Spleen (tissue), 7 donors: ENCODE results near the gene SLC2A4.

ENCODE experiments used
- POLR2A ChIP-seq, 3 donors: fragments of 450-650 bp; IDR thresholded peaks; one replicate each; pipeline ENCODE4 v1.5.1; 2017; ENCODE audit warnings: antibody characterized with exemption in 3 of 3, mild to moderate bottlenecking in 1 of 3
- TF ChIP-seq, protein P1 (sequence below), 11 experiments: fragments of 200-600 bp in 7 of 11; fragments of 450-650 bp in 4 of 11; sonication (generic) in 4 of 11; IDR thresholded peaks in 8 of 11; conservative IDR thresholded peaks in 3 of 11; 1 replicate in 7 of 11; 2 replicates in 4 of 11; pipeline versions ENCODE4 v1.4.0 to v1.8.0; 2016 to 2021; ENCODE audit warnings: antibody characterized with exemption in 11 of 11, inconsistent platforms in 4 of 11, mild to moderate bottlenecking in 1 of 11
- donor health status: DM: no; HTN: no; CAD: no; lungs with moderate emphysema.
- donor health status: DM: no; HTN: no; CAD: no.
- donor health status: DM: no; HTN: no; CAD: no.

DNA sequence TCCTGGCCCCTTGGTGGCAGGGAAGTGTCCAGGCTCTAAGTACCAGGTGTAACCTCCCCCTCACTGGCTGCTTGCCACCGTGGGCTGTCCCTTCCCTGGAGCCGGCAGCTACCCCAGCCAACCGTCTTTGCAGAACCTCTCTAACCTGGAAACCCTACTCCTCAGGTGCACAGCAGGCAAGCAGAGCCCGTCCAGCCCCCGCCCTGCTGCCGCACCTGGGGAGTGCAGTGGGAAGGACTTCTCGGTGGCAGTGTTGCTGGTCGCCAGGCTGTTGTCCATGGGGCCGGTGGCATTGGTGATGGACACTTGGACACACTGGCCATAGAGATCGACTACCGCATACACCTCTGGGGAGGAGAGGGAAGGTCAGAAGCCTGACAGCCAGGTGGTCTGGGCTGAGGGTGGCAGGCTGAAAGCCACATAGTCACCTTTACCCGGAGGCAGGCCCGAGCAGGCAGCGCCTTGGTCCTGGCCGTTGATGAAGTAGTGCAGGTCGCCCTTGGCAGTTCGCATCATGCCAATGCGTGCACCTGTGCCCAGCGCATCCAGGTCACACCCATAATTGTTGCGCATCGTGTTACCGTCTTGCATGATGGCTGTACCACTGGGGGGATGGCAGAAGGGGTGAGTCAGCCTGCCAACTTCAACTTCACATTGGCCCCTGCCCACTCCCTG lies 41.1 kb downstream of the SLC2A4 start:
- TF ChIP-seq POLR2A (IDR thresholded peaks at IDR 0.05), result no peak
- TF ChIP-seq, protein P1, sequence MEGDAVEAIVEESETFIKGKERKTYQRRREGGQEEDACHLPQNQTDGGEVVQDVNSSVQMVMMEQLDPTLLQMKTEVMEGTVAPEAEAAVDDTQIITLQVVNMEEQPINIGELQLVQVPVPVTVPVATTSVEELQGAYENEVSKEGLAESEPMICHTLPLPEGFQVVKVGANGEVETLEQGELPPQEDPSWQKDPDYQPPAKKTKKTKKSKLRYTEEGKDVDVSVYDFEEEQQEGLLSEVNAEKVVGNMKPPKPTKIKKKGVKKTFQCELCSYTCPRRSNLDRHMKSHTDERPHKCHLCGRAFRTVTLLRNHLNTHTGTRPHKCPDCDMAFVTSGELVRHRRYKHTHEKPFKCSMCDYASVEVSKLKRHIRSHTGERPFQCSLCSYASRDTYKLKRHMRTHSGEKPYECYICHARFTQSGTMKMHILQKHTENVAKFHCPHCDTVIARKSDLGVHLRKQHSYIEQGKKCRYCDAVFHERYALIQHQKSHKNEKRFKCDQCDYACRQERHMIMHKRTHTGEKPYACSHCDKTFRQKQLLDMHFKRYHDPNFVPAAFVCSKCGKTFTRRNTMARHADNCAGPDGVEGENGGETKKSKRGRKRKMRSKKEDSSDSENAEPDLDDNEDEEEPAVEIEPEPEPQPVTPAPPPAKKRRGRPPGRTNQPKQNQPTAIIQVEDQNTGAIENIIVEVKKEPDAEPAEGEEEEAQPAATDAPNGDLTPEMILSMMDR (IDR thresholded peaks at IDR 0.05 in 8 of 11, conservative IDR thresholded peaks at IDR 0.05 in 3 of 11), result no peak
